ENCODE data around the gene GZF1.
A peak's percentile ranks its signal among the peaks of the same experiment; 100 is the strongest.
"Not testable (repeated sequence)": the region's sequence is repeated elsewhere in the genome, so short reads cannot be mapped to it uniquely, and the experiment has no call there.

The GZF1 gene

GRCh38 chr20:23347791-23348190 lies 14.2 kb upstream of the GZF1 start:
- no peak for DNase-seq

- DNase-seq, result not testable (repeated sequence)
Observed at GRCh38 chr20:23348510-23348909, 13.5 kb upstream of the GZF1 start.

GRCh38 chr20:23349338-23350195 lies 12.4 kb upstream of the GZF1 start:
- DNase-seq, result peak; percentile 73

- peak; percentile 95 for DNase-seq
Observed at GRCh38 chr20:23350196-23350903, 11.6 kb upstream of the GZF1 start, which contains the start of gene NXT1. TSS of gene NXT1 (plus strand) at chr20:23350791. CDS start at chr20:23354042, 3,251 bp downstream.

GRCh38 chr20:23350904-23351838 lies 10.8 kb upstream of the GZF1 start:
- DNase-seq, result peak; percentile 53

GRCh38 chr20:23356203-23356602 lies 5.8 kb upstream of the GZF1 start:
- no peak for DNase-seq

GRCh38 chr20:23357767-23358562 lies 4.0 kb upstream of the GZF1 start:
- peak; percentile 99 for DNase-seq

GRCh38 chr20:23358563-23358906 lies 3.4 kb upstream of the GZF1 start:
- no peak for DNase-seq

GRCh38 chr20:23358923-23359593 lies 2.9 kb upstream of the GZF1 start:
- no peak for DNase-seq

GRCh38 chr20:23360531-23360930 lies 1.5 kb upstream of the GZF1 start:
- no peak for DNase-seq

- DNase-seq, result no peak
Observed at GRCh38 chr20:23361119-23361475, 885 bp upstream of the GZF1 start.

GRCh38 chr20:23362392-23363256 lies 642 bp downstream of the GZF1 start:
- no peak for DNase-seq

GRCh38 chr20:23363257-23363649 lies 1.3 kb downstream of the GZF1 start:
- no peak for DNase-seq

GRCh38 chr20:23365390-23366165 lies 3.6 kb downstream of the GZF1 start:
- no peak for DNase-seq

GRCh38 chr20:23366384-23366783 lies 4.4 kb downstream of the GZF1 start:
- no peak for DNase-seq

- DNase-seq, result no peak
Observed at GRCh38 chr20:23367770-23368169, 5.8 kb downstream of the GZF1 start.

GRCh38 chr20:23368316-23369071 lies 6.5 kb downstream of the GZF1 start:
- DNase-seq, result no peak

GRCh38 chr20:23369072-23369823 lies 7.3 kb downstream of the GZF1 start:
- no peak for DNase-seq

Data from activated T-cell treated with anti-CD3 and anti-CD28 coated beads for 4 hours (primary cell).